HG02981 (cell line): ENCODE data around the gene ABHD2.
"Not testable (repeated sequence)": the region's sequence is repeated elsewhere in the genome, so short reads cannot be mapped to it uniquely, and the experiment has no call there.

ENCODE experiments used
- ATAC-seq: cut with Tn5 transposase; IDR thresholded peaks from one replicate; pipeline ENCODE4 v1.9.1; 2021; ENCODE audit warnings: mild to moderate bottlenecking, moderate library complexity; ENCODE audit not compliant: unreplicated experiment

Gene ABHD2

GRCh38 chr15:89074402-89075012 is 13.7 kb upstream of the ABHD2 start:
- ATAC-seq = no peak

DNA sequence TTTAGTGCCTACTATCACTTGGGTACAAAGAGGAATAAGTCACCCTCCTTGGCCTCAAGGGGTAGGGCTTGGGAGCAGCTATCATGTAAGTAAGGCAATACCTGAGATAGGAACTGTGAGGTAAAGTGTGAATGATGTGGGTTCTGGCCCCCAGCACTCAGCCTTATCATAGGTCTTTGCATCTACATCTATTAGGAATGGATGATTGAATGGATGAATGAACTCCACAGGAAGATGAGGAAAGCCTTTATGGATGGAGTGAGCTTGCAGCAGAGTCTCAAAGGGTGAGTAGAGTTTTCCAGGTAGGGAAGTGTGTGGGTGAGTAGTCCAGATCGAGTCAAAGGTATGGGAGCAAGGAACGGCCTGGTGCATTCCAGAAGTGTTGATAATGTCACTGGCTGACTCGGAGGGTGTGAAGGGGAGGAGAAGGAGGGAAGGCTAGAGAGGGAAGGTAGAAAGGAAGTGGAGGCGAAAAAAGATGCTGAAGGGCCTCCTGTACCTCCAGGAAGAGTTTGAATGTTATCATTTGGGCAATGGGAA is 13.1 kb upstream of the ABHD2 start:
- no peak for ATAC-seq

GRCh38 chr15:89075846-89076245 is 12.4 kb upstream of the ABHD2 start:
- ATAC-seq = no peak

GRCh38 chr15:89077750-89078149 is 10.5 kb upstream of the ABHD2 start:
- ATAC-seq = no peak

GRCh38 chr15:89078851-89079810 is 9.1 kb upstream of the ABHD2 start:
- ATAC-seq = no peak

DNA sequence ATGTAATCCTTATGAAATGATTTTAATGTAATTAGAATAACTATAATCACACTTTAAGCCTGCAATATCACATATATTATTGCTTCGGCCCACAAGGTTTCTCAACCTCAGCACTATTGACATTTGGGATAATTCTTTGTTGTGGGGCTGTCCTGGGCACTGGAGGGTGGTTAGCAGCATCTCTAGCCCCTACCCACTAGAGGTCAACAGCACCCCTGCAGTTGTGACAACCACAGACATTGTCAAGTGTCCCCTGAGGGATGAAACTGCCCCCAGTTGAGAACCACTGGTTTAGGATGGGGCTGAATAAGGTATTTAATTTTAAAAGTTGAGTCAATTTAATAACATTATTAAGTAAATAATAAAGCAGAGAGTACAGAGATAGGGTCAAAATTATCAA is 6.4 kb upstream of the ABHD2 start:
- ATAC-seq = no peak

DNA sequence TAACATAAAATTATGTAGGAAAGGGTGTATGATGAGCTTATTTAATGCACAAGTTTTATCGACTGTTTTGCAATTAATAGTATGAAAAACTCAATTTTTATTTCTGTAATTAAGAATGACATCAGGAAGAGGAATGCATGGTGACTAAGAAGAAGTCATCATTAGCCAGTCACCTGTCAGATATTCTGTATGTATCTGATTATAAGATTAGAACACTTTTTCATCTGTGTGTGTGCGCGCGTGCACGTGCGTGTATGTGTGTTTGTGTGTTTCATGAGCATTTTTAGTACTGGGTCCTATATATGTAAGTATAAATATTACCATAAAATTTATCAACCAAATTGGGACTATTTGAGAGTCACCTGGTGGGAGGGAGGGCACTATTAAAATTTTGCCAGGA is 5.0 kb upstream of the ABHD2 start:
- no peak for ATAC-seq

GRCh38 chr15:89085289-89085926 is 2.8 kb upstream of the ABHD2 start:
- no peak for ATAC-seq

GRCh38 chr15:89085933-89086332 is 2.3 kb upstream of the ABHD2 start:
- not testable (repeated sequence) for ATAC-seq

GRCh38 chr15:89086390-89086789 is 1.9 kb upstream of the ABHD2 start:
- not testable (repeated sequence) for ATAC-seq

GRCh38 chr15:89087161-89087829 is 961 bp upstream of the ABHD2 start:
- ATAC-seq = no peak

GRCh38 chr15:89088605-89089315 is 504 bp downstream of the ABHD2 start:
- peak; percentile 3 for ATAC-seq

DNA sequence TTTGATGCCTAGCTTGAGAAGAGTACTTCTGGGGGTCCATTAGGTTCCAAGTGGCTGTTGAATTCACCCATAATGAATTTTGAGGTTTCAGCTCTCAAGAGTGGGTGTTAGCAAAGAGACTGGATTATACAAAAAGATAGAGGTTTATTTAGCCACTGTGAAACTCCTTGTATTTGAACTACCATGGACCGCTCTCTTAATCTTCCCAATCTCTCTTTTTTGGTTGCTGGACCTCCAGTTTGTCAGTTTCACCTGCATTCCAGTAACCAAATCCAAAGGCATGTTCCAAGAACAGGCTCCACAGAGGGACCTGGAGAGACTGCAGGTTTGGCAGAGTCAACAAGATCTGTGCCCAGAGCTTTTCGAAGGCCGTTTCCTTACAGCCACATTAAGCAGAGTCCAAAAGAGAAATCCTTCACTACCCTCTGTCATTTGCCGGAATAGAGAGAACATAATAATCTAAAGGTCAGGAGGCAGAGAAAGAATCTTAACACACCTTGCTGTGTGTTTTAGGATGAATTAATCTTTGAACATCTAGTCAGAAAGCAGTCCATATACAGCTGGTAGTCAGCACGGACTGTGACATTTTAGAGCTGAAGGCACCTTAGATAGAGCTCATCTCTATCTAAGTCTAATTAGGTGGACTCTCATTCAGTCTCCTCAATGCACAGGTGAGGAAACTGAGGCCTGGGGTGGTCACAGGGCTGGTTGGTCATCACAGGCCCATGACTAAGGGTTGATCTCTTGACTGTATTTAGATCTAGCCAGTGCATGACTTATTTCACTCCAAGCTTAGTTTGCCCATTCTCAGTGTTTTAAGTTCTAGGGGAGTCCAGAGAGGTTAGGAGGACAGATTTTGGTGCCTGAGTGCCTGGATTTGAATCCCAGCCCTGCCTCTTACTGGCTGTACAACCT is 1.3 kb downstream of the ABHD2 start:
- ATAC-seq = no peak

GRCh38 chr15:89090791-89091626 is 2.8 kb downstream of the ABHD2 start:
- no peak for ATAC-seq

GRCh38 chr15:89091627-89092220 is 3.5 kb downstream of the ABHD2 start:
- no peak for ATAC-seq

DNA sequence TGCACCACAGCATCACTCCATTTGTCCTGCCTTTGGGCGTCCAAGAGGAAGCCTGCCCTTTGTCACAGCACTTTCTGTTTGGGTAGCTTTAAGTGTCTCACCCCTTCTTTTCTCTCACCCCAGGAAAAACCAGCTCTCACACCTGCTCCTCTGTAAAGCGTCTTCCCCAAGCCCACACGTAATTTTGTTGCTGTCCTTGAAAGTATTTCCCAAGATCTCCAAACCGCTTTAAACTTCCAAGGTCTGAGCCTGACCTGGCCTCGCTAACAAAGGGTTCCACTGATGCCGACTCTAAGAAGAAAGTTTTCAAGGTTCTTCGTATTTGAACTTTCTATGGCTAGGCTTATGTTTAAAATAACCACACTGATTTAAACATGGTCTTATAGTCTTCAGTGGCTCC is 5.3 kb downstream of the ABHD2 start:
- no peak for ATAC-seq

GRCh38 chr15:89095073-89095472 is 6.8 kb downstream of the ABHD2 start:
- ATAC-seq = no peak

DNA sequence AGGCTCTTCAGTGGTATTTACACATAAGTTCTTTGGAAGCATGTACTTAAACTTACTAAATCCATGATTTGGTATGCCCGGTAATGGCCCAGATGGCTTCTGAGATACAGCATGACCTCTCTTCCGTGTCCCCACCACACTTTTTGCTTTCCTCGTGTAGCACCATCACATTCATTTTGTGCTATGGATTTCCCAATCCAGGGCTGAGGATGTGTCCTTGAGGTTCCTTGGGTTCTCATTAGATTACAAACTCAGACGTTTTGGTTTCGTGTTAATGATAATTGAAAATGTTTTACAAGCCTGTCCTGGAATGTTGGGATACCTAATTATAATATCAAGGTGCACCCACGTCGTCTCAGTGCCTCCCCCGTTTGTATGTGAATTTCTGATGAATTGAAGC is 7.3 kb downstream of the ABHD2 start:
- no peak for ATAC-seq
